ENCODE measurements around the gene IKZF2. TPM values are rescaled to one million over a fixed set of nuclear protein-coding genes. Genes with fewer than 3 reads are reported as not detected.

IKZF2 gene
- total and polyA plus RNA-seq, 2 donors (not counting 3 experiments of a cell fraction or from before 2014, with no cell fraction given): 0.08 to 0.46 TPM

GRCh38 chr2:213078686-213079085 is 72.7 kb downstream of the IKZF2 start:
- H3K79me2 ChIP-seq (ENCODE audit: control insufficient read depth, insufficient read depth, low read length): no peaks in the 10 kb centered on the region
- no TSS peak for BruUV-seq (replicated peaks)
- no peaks in the 10 kb centered on the region for H3K4me1 ChIP-seq (ENCODE audit: control insufficient read depth, extremely low read depth, insufficient read depth, low read length)
- H2AFZ ChIP-seq (ENCODE audit: low read depth, low read length): no peak overlapping the region
- H3K36me3 ChIP-seq (ENCODE audit: control insufficient read depth in 2 of 2, extremely low read depth in 1 of 2, insufficient read depth in 2 of 2, low read length in 2 of 2): no peaks in the 10 kb centered on the region
- H4K20me1 ChIP-seq (replicated peaks; ENCODE audit: control insufficient read depth, extremely low read depth, insufficient read depth, low read length): no peaks in the 10 kb centered on the region
- no peaks in the 10 kb centered on the region for H3K9me1 ChIP-seq (replicated peaks; ENCODE audit: control insufficient read depth, extremely low read depth, insufficient read depth, low read length)
- H3K9ac ChIP-seq (replicated peaks; ENCODE audit: extremely low read depth, insufficient read depth, low read length): no peak overlapping the region
- FAIRE-seq (no peak), DNase-seq (ENCODE audit: low read depth, low spot score) (no peak)
- CTCF ChIA-PET: no interaction called here
- H3K27me3 ChIP-seq (ENCODE audit: control insufficient read depth in 2 of 2, insufficient read depth in 2 of 2, low read length in 2 of 2): no peaks in the 10 kb centered on the region
- H3K4me2 ChIP-seq (ENCODE audit: insufficient read depth, low read length): no peak overlapping the region
- TF ChIP-seq GATA2 (IDR thresholded peaks at IDR 0.05; ENCODE audit: insufficient read depth, insufficient read length, low read depth, low read length): no peak
- TF ChIP-seq FOS (IDR thresholded peaks at IDR 0.05; ENCODE audit: borderline replicate concordance, insufficient read depth, low read length): no peak
- TF ChIP-seq POLR2A (IDR thresholded peaks at IDR 0.05; ENCODE audit: low read depth, low read length): no peak
- no peak for TF ChIP-seq JUN (IDR thresholded peaks at IDR 0.05; ENCODE audit: borderline replicate concordance, insufficient read depth, insufficient read length, low read depth)
- no peak for TF ChIP-seq EZH2 (IDR thresholded peaks at IDR 0.05; ENCODE audit: borderline replicate concordance, low read depth, low read length, severe bottlenecking)
- no peak for TF ChIP-seq CTCF (IDR thresholded peaks at IDR 0.05; ENCODE audit: extremely low read depth in 1 of 2, insufficient read depth in 1 of 2, low read depth in 1 of 2, low read length in 2 of 2)
- TF ChIP-seq MYC (IDR thresholded peaks at IDR 0.05; ENCODE audit: low read depth, low read length): no peak
- no peak for TF ChIP-seq MAX (IDR thresholded peaks at IDR 0.05; ENCODE audit: insufficient read depth, insufficient read length)
- TF ChIP-seq POLR2AphosphoS5 (IDR thresholded peaks at IDR 0.05; ENCODE audit: insufficient read depth, low read depth, low read length): no peak
- POLR2A ChIA-PET: no interaction called here
- no peak overlapping the region for H3K4me3 ChIP-seq (replicated peaks in 1 of 3; ENCODE audit: insufficient read depth in 1 of 3, low read depth in 1 of 3, low read length in 3 of 3)
- no peaks in the 10 kb centered on the region for H3K9me3 ChIP-seq (replicated peaks; ENCODE audit: control insufficient read depth, insufficient read depth, low read length)
- dilution Hi-C loops (cut with MboI; ENCODE audit: extremely low pct_ligation_motif_present, low sequenced_read_pairs) (no loop called here), intact Hi-C loops (cut with micrococcal nuclease) (no loop called here)
- H3K27ac ChIP-seq (ENCODE audit: insufficient read depth, low read depth, low read length): no peak overlapping the region

Measured in endothelial cell of umbilical vein (primary cell).